GM20000 (cell line): ENCODE data around the gene FLT4.
"Not testable (repeated sequence)": the region's sequence is repeated elsewhere in the genome, so short reads cannot be mapped to it uniquely, and the experiment has no call there.

Experiments
- DNase-seq: peaks from one replicate; pipeline ENCODE4 v3.0.0; 2012; ENCODE audit warnings: low spot score
- TF ChIP-seq, protein P1 (sequence below): IDR thresholded peaks from 2 replicates; pipeline ENCODE4 v1.5.1; 2012; ENCODE audit warnings: mild to moderate bottlenecking, control low read depth; ENCODE audit errors: extremely low read depth, missing control alignments

Gene FLT4

DNA sequence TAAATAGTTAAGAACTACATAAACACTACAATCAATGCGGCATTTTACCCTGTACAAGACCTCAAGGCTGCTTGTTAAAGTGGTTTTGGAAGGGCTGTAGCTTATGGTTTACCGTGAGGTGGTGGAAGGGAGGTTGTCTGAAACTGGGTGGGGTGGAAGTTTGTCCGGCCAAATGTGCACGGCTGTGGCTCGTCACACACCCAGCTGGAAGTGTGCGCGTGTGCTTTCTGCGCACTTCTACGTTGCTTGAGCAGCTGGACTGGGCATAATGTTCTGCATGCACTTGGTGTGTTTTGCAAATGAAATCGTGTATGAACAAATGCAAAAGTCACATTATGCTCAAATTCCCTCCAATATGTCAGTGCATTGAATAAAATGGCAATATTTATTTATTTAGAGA is 17.4 kb upstream of the FLT4 start:
- TF ChIP-seq, protein P1, sequence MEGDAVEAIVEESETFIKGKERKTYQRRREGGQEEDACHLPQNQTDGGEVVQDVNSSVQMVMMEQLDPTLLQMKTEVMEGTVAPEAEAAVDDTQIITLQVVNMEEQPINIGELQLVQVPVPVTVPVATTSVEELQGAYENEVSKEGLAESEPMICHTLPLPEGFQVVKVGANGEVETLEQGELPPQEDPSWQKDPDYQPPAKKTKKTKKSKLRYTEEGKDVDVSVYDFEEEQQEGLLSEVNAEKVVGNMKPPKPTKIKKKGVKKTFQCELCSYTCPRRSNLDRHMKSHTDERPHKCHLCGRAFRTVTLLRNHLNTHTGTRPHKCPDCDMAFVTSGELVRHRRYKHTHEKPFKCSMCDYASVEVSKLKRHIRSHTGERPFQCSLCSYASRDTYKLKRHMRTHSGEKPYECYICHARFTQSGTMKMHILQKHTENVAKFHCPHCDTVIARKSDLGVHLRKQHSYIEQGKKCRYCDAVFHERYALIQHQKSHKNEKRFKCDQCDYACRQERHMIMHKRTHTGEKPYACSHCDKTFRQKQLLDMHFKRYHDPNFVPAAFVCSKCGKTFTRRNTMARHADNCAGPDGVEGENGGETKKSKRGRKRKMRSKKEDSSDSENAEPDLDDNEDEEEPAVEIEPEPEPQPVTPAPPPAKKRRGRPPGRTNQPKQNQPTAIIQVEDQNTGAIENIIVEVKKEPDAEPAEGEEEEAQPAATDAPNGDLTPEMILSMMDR: no peak

DNA sequence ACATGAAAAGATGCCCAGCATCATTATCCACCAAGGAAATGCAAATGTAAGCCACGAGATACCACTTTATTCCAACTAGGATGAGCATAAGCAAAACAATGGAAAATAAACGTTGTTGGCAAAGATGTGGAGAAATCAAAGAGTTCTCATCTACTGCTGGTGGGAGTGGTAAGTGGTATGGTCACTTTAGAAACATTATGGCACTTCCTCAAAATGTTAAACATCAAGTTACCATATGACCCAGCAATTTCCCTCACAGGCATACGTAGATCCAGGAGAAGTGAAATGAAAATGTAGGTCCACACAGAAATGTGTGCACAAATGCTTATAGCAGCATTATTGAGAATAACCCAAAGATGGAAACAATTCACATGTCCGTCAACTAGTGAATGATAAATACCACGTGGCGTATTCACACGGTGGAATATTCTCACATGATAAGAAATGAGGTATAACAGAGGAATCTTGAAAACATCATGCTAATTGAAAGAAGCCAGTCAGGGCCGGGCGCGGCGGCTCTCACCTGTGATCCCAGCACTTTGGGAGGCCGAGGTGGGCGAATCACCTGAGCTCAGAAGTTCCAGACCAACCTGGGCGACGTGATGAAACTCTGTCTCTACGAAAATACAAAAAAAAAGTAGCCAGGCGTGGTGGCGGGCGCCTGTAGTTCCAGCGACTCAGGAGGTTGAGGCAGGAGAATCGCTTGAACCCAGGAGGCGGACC is 16.4 kb upstream of the FLT4 start:
- TF ChIP-seq, protein P1: no peak
- DNase-seq: no peak

More for the DNA sequence above, 17.4 kb upstream of the FLT4 start:
- no peak for DNase-seq

DNA sequence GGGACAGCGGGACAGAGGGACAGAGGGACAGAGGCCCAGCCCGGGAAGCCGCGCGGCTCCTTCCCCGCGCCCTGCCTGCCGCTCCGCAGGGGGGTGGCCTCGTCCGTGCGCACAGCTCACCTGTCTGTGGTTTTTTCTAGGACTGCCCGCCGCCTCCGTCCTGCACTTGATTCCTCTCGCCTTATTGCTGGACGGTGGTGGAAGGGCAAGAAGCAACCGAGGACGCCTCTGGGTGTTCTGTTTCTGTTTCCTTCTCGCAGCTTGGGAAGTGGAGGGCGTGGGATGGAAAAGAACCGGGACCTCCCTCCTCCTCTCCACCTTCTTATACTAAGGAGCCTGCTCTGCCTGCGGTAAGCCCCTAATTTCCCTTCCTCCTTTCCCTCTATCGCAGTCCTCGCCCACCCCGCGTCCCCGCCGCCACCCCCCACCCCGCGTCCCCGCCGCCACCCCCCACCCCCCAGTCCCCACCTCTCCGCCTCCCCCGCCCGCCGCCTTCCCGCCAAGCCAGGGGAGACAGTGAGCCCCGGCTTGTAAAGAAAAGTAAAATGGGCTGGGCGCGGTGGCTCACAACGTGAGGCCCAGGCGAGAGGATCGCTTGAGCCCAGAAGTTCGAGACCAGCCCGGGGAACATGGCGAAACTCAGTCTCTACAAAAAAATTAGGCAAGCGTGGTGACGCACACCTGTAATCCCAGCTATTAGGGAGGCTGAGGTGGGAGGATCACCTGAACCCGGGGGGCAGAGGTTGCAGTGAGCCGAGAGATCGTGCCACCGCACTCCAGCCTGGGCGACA is 9.6 kb upstream of the FLT4 start:
- DNase-seq: no peak
- TF ChIP-seq, protein P1: no peak

DNA sequence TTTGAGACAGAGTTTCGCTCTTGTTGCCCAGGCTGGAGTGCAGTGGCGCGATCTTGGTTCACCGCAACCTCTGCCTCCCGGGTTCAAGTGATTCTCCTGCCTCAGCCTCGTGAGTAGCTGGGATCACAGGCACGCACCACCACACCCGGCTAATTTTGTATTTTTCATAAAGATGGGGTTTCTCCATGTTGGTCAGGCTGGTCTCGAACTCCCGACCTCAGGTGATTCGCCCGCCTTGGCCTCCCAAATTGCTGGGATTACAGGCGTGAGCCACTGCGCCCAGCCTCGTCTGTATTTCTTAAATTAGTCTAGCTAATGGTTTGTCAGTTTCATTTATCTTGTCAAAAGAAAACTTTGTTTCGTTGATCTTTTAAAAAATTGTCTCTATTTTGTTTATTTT is 5.8 kb upstream of the FLT4 start:
- DNase-seq: not testable (repeated sequence)

DNA sequence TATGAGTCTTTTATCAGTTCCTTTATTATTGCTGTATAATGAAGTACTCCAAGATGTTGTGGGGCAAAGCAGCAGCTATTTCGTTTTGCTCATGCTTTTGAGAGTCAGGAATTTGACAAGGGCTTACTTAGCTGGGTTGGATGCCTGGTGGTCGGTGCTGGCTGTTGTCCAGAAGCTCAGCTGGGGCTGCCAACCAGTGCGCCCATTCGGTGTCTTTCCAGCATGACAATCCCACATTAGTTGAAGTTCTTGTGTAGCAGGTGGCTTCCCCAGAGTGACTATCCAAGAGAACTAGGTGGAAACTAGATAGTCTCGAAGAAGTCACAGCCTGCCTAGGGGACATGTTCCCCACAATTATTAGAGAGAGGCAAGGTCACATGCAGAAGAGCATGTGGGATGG is 3.4 kb upstream of the FLT4 start:
- no peak for DNase-seq
- TF ChIP-seq, protein P1: no peak

DNA sequence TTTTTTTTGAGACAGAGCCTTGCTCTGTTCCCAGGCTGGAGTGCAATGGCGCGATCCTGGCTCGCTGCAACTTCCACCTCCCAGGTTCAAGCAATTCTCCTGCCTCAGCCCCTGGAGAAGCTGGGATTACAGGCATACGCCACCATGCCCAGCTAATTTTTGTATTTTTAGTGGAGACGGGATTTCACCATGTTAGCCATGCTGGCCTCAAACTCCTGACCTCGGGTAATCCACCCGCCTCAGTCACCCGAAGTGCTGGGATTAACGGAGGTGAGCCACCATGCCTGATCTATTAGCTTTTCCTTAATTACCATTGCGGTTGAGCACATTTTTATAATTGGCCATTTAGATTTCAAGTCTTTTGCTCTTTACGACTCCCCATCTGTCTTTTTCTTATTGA is 2.9 kb upstream of the FLT4 start:
- DNase-seq: no peak
- TF ChIP-seq, protein P1: no peak

DNA sequence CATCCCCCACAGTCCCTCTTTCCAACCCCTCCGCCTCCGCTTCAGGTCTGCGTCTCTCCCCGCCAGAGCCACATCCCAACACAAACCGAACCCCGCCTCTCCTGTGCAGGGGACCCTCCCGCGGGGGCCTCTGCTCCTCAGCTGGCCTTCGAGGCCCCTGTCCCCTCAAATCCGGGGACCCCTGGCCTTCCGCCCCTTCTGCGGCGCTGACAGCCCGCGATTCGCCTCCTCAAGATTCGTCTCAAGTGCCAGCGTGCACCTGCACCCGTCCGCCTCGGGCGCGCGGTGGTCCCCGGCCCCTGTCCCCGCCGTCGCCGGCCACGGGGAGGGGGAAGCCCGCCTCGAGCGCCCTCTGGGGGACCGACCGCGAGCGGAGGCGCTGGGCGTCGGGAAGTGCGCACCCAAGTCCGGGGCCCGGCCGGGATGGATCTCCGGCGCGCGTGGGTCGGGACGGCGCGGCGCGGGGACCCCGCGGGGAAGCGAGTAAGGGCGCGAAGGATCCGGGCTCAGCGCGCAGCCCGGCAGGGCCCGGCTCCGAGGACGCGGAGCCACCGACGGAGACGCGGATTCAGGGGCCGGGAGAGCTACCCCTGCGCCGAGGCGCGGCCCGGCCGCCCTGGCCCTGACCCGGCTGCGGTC is 623 bp downstream of the FLT4 start:
- peak; percentile 68 for DNase-seq

More for the DNA sequence above, 623 bp downstream of the FLT4 start:
- TF ChIP-seq, protein P1: no peak
